ENCODE data around the gene PTPN5.

Gene PTPN5

GRCh38 chr11:18773681-18774080 lies 17.9 kb downstream of the PTPN5 start:
- in situ Hi-C loops (cut with MboI; ENCODE audit: low sequenced_read_pairs), result no loop called here

- in situ Hi-C loops (cut with MboI; ENCODE audit: low sequenced_read_pairs), result no loop called here
Observed at GRCh38 chr11:18773104-18773503, 18.5 kb downstream of the PTPN5 start.

- in situ Hi-C loops (cut with MboI; ENCODE audit: low sequenced_read_pairs), result no loop called here
Observed at GRCh38 chr11:18772211-18772610, 19.4 kb downstream of the PTPN5 start.

GRCh38 chr11:18771266-18772035 lies 20.1 kb downstream of the PTPN5 start:
- in situ Hi-C loops (cut with MboI; ENCODE audit: low sequenced_read_pairs), result no loop called here

- in situ Hi-C loops (cut with MboI; ENCODE audit: low sequenced_read_pairs), result no loop called here
Observed at GRCh38 chr11:18770479-18771125, 21.0 kb downstream of the PTPN5 start.

GRCh38 chr11:18769802-18770456 lies 21.7 kb downstream of the PTPN5 start:
- in situ Hi-C loops (cut with MboI; ENCODE audit: low sequenced_read_pairs), result no loop called here

GRCh38 chr11:18768978-18769377 lies 22.6 kb downstream of the PTPN5 start:
- in situ Hi-C loops (cut with MboI; ENCODE audit: low sequenced_read_pairs), result no loop called here

- in situ Hi-C loops (cut with MboI; ENCODE audit: low sequenced_read_pairs), result no loop called here
Observed at GRCh38 chr11:18768472-18768901, 23.1 kb downstream of the PTPN5 start.

GRCh38 chr11:18766015-18766414 lies 25.6 kb downstream of the PTPN5 start:
- in situ Hi-C loops (cut with MboI; ENCODE audit: low sequenced_read_pairs), result no loop called here

GRCh38 chr11:18765554-18765953 lies 26.0 kb downstream of the PTPN5 start:
- in situ Hi-C loops (cut with MboI; ENCODE audit: low sequenced_read_pairs), result no loop called here

GRCh38 chr11:18761741-18762140 lies 29.9 kb downstream of the PTPN5 start:
- in situ Hi-C loops (cut with MboI; ENCODE audit: low sequenced_read_pairs), result no loop called here

GRCh38 chr11:18761144-18761543 lies 30.5 kb downstream of the PTPN5 start:
- in situ Hi-C loops (cut with MboI; ENCODE audit: low sequenced_read_pairs), result no loop called here

GRCh38 chr11:18757811-18758210 lies 33.8 kb downstream of the PTPN5 start:
- in situ Hi-C loops (cut with MboI; ENCODE audit: low sequenced_read_pairs), result no loop called here

- in situ Hi-C loops (cut with MboI; ENCODE audit: low sequenced_read_pairs), result no loop called here
Observed at GRCh38 chr11:18756889-18757288, 34.7 kb downstream of the PTPN5 start.

- in situ Hi-C loops (cut with MboI; ENCODE audit: low sequenced_read_pairs), result no loop called here
Observed at GRCh38 chr11:18754308-18754707, 37.3 kb downstream of the PTPN5 start.

GRCh38 chr11:18752502-18752901 lies 39.1 kb downstream of the PTPN5 start:
- in situ Hi-C loops (cut with MboI; ENCODE audit: low sequenced_read_pairs), result no loop called here

- in situ Hi-C loops (cut with MboI; ENCODE audit: low sequenced_read_pairs), result no loop called here
Observed at GRCh38 chr11:18750944-18751343, 40.7 kb downstream of the PTPN5 start.

GRCh38 chr11:18749681-18750319 lies 41.8 kb downstream of the PTPN5 start:
- in situ Hi-C loops (cut with MboI; ENCODE audit: low sequenced_read_pairs), result loop anchor here (25.0 kb wide), 1 partner anchor 512 kb away; the partner anchor contains the start of genes SAA2 and SAA4

GRCh38 chr11:18748766-18749365 lies 42.7 kb downstream of the PTPN5 start:
- in situ Hi-C loops (cut with MboI; ENCODE audit: low sequenced_read_pairs), result loop anchor here (25.0 kb wide), 1 partner anchor 512 kb away; the partner anchor contains the start of genes SAA2 and SAA4

- in situ Hi-C loops (cut with MboI; ENCODE audit: low sequenced_read_pairs), result loop anchor here (25.0 kb wide), 1 partner anchor 508 kb away; the partner anchor contains the start of genes SAA2 and SAA4
Observed at GRCh38 chr11:18745251-18745650, 46.3 kb downstream of the PTPN5 start.
